OCI-LY7 (cell line): ENCODE data around the gene TPK1.

Experiments
- CTCF ChIP-seq: fragments of 200-600 bp; sonication (generic); conservative IDR thresholded peaks from 2 replicates; pipeline ENCODE4 v1.5.1; 2014; ENCODE audit warnings: mild to moderate bottlenecking, antibody characterized with exemption, low read length, moderate library complexity, mixed read lengths
- EZH2phosphoT487 ChIP-seq: fragments of 200-600 bp; sonication (generic); IDR thresholded peaks from 2 replicates; pipeline ENCODE4 v1.6.1; 2018; ENCODE audit warnings: low read depth, borderline replicate concordance, mild to moderate bottlenecking, mixed run types, antibody characterized with exemption, low read length, moderate library complexity, mixed read lengths

- TF ChIP-seq CTCF (no peak), EZH2phosphoT487 (no peak)
These were observed 318.9 kb downstream of the TPK1 start for GRCh38 chr7:144516729-144517525.
